GM19397 (cell line): ENCODE results near the gene CCDC188.
"Not testable (repeated sequence)": the region's sequence is repeated elsewhere in the genome, so short reads cannot be mapped to it uniquely, and the experiment has no call there.

Source experiments
- ATAC-seq: cut with Tn5 transposase; IDR thresholded peaks from one replicate; pipeline ENCODE4 v1.9.1; 2021; ENCODE audit warnings: mild to moderate bottlenecking, moderate library complexity; ENCODE audit not compliant: unreplicated experiment

Gene CCDC188

GRCh38 chr22:20171288-20172140 lies 20.7 kb upstream of the CCDC188 start:
- ATAC-seq: no peak

- ATAC-seq: no peak
Observed at GRCh38 chr22:20170170-20170569, 19.3 kb upstream of the CCDC188 start.

- ATAC-seq: no peak
Observed at GRCh38 chr22:20169253-20169822, 18.5 kb upstream of the CCDC188 start.

GRCh38 chr22:20167643-20168322 lies 16.9 kb upstream of the CCDC188 start:
- no peak for ATAC-seq

- no peak for ATAC-seq
Observed at GRCh38 chr22:20166703-20167102, 15.8 kb upstream of the CCDC188 start.

- no peak for ATAC-seq
Observed at GRCh38 chr22:20165913-20166312, 15.1 kb upstream of the CCDC188 start.

GRCh38 chr22:20165421-20165820 lies 14.6 kb upstream of the CCDC188 start:
- ATAC-seq: no peak

GRCh38 chr22:20164863-20165262 lies 14.0 kb upstream of the CCDC188 start:
- no peak for ATAC-seq

- ATAC-seq: no peak
Observed at GRCh38 chr22:20160041-20160440, 9.2 kb upstream of the CCDC188 start.

GRCh38 chr22:20159531-20159930 lies 8.7 kb upstream of the CCDC188 start:
- ATAC-seq: not testable (repeated sequence)

- no peak for ATAC-seq
Observed at GRCh38 chr22:20159076-20159475, 8.2 kb upstream of the CCDC188 start.

- no peak for ATAC-seq
Observed at GRCh38 chr22:20158391-20159036, 7.7 kb upstream of the CCDC188 start.

- ATAC-seq: no peak
Observed at GRCh38 chr22:20157430-20158183, 6.8 kb upstream of the CCDC188 start.

GRCh38 chr22:20156611-20157429 lies 6.0 kb upstream of the CCDC188 start:
- ATAC-seq: no peak

- ATAC-seq: no peak
Observed at GRCh38 chr22:20156042-20156389, 5.2 kb upstream of the CCDC188 start.

- no peak for ATAC-seq
Observed at GRCh38 chr22:20155330-20156041, 4.6 kb upstream of the CCDC188 start.

- ATAC-seq: no peak
Observed at GRCh38 chr22:20154602-20155187, 3.8 kb upstream of the CCDC188 start.

GRCh38 chr22:20153945-20154344 lies 3.1 kb upstream of the CCDC188 start:
- no peak for ATAC-seq

- ATAC-seq: no peak
Observed at GRCh38 chr22:20152464-20152890, 1.6 kb upstream of the CCDC188 start.
